Activated CD4-positive, alpha-beta T cell treated with anti-CD3 and anti-CD28 coated beads, Interleukin-2, amount 10 ng/mL, durations not matched to agents 7 days and 5 days (primary cell): Measurements from ENCODE around the gene VSIR. TPM values are rescaled to one million over a fixed set of nuclear protein-coding genes. Genes with fewer than 3 reads are reported as not detected.

ENCODE experiments used
- CTCF ChIA-PET: fragments of 350-600 bp; sonication (Branson Sonifier 250); formaldehyde crosslinking; loops from one replicate; lab custom pipeline; 2021; ENCODE audit warnings: antibody characterized with exemption; lab: Charles Lee
- POLR2A ChIA-PET: fragments of 350-600 bp; sonication (Branson Sonifier 250); formaldehyde crosslinking; loops from one replicate; lab custom pipeline; 2021; ENCODE audit warnings: antibody characterized with exemption; lab: Charles Lee
- DNase-seq: peaks from one replicate; pipeline ENCODE4 v3.0.0-alpha.2; 2020
- H3K27ac Mint-ChIP-seq: one replicate; pipeline ENCODE4 v1.8.0; 2021; ENCODE audit warnings: mild to moderate bottlenecking, moderate library complexity, mixed read lengths
- H3K27me3 Mint-ChIP-seq: one replicate; pipeline ENCODE4 v1.8.0; 2021; ENCODE audit warnings: mixed read lengths
- H3K36me3 Mint-ChIP-seq: one replicate; pipeline ENCODE4 v1.8.0; 2021; ENCODE audit warnings: low read depth, mixed read lengths
- H3K4me1 Mint-ChIP-seq: one replicate; pipeline ENCODE4 v1.8.0; 2021; ENCODE audit warnings: mixed read lengths
- H3K4me3 Mint-ChIP-seq: one replicate; pipeline ENCODE4 v1.8.0; 2021; ENCODE audit warnings: mild to moderate bottlenecking, moderate library complexity, mixed read lengths
- H3K9me3 Mint-ChIP-seq: one replicate; pipeline ENCODE4 v1.8.0; 2021; ENCODE audit warnings: mixed read lengths
- total RNA-seq, 2 experiments: library from RNA; stranded (reverse); gene quantifications; one replicate each; pipeline ENCODE4 v1.2.3, GENCODE V29; 2021

VSIR gene
- total RNA-seq, 2 experiments from 2014 or later, result 120 to 148 TPM

- Mint-ChIP-seq H3K9me3 (no peaks in the 10 kb centered on the region), H3K4me3 (no peak overlapping the region), H3K27me3 (no peaks in the 10 kb centered on the region), H3K36me3 (no peaks in the 10 kb centered on the region), H3K4me1 (peaks cover 48% of the 10 kb centered on the region), H3K27ac (peak overlapping the region; percentile 50)
- DNase-seq, result no peak
- ChIA-PET CTCF (interaction anchor here (1.1 to 7.0 kb wide), 6 partner anchors 8 to 57 kb away, joined by 3 to 40 read pairs (median 16); partner anchors contain the start of gene VSIR), POLR2A (no interaction called here)
Observed at GRCh38 chr10:71716426-71716825, 56.9 kb downstream of the VSIR start.

GRCh38 chr10:71715860-71716259 is 57.5 kb downstream of the VSIR start:
- no peaks in the 10 kb centered on the region for H3K27me3 Mint-ChIP-seq

GRCh38 chr10:71715026-71715425 is 58.3 kb downstream of the VSIR start:
- peaks cover 49% of the 10 kb centered on the region for H3K4me1 Mint-ChIP-seq
- DNase-seq, result no peak
- ChIA-PET CTCF (interaction anchor here (0.7 to 7.0 kb wide), 5 partner anchors 9 to 378 kb away, joined by 3 to 40 read pairs (median 4); no protein-coding TSS in a partner anchor), POLR2A (no interaction called here)
- no peak overlapping the region for H3K4me3 Mint-ChIP-seq
- no peaks in the 10 kb centered on the region for H3K36me3 Mint-ChIP-seq
- no peaks in the 10 kb centered on the region for H3K27me3 Mint-ChIP-seq
- H3K27ac Mint-ChIP-seq, result peak overlapping the region; percentile 79
- no peaks in the 10 kb centered on the region for H3K9me3 Mint-ChIP-seq

More at GRCh38 chr10:71715860-71716259, 57.5 kb downstream of the VSIR start:
- Mint-ChIP-seq H3K9me3 (no peaks in the 10 kb centered on the region), H3K4me1 (peaks cover 49% of the 10 kb centered on the region), H3K27ac (peak overlapping the region; percentile 79), H3K4me3 (no peak overlapping the region), H3K36me3 (no peaks in the 10 kb centered on the region)
- CTCF ChIA-PET, result interaction anchor here (1.1 to 7.0 kb wide), 5 partner anchors 8 to 18 kb away, joined by 4 to 40 read pairs (median 25); no protein-coding TSS in a partner anchor
- DNase-seq, result no peak
- POLR2A ChIA-PET, result no interaction called here

GRCh38 chr10:71714592-71714991 is 58.7 kb downstream of the VSIR start:
- POLR2A ChIA-PET, result no interaction called here
- peak overlapping the region; percentile 55 for H3K4me3 Mint-ChIP-seq
- H3K27me3 Mint-ChIP-seq, result no peaks in the 10 kb centered on the region
- H3K36me3 Mint-ChIP-seq, result no peaks in the 10 kb centered on the region
- no peak for DNase-seq
- H3K9me3 Mint-ChIP-seq, result no peaks in the 10 kb centered on the region
- H3K27ac Mint-ChIP-seq, result peak overlapping the region; percentile 97
- peaks cover 53% of the 10 kb centered on the region for H3K4me1 Mint-ChIP-seq
- CTCF ChIA-PET, result interaction anchor here (0.7 to 7.0 kb wide), 5 partner anchors 8 to 377 kb away, joined by 3 to 40 read pairs (median 4); no protein-coding TSS in a partner anchor

GRCh38 chr10:71714031-71714410 is 59.3 kb downstream of the VSIR start:
- H3K36me3 Mint-ChIP-seq, result no peaks in the 10 kb centered on the region
- peak overlapping the region; percentile 97 for H3K27ac Mint-ChIP-seq
- no peaks in the 10 kb centered on the region for H3K27me3 Mint-ChIP-seq
- H3K4me1 Mint-ChIP-seq, result peaks cover 56% of the 10 kb centered on the region
- CTCF ChIA-PET, result interaction anchor here (0.9 to 7.0 kb wide), 6 partner anchors 8 to 377 kb away, joined by 3 to 40 read pairs (median 14); partner anchors contain the start of gene VSIR
- H3K9me3 Mint-ChIP-seq, result no peaks in the 10 kb centered on the region
- DNase-seq, result no peak
- peak overlapping the region; percentile 55 for H3K4me3 Mint-ChIP-seq
- POLR2A ChIA-PET, result no interaction called here

- CTCF ChIA-PET, result interaction anchor here (0.8 to 7.0 kb wide), 5 partner anchors 12 to 98 kb away, joined by 3 to 40 read pairs (median 13); partner anchors contain the start of gene VSIR
- no peak for DNase-seq
- POLR2A ChIA-PET, result no interaction called here
Observed at GRCh38 chr10:71713135-71714030, 59.9 kb downstream of the VSIR start.

GRCh38 chr10:71712572-71713134 is 60.7 kb downstream of the VSIR start:
- Mint-ChIP-seq H3K27ac (peak overlapping the region; percentile 97), H3K4me3 (peak overlapping the region; percentile 55), H3K36me3 (no peaks in the 10 kb centered on the region), H3K27me3 (no peaks in the 10 kb centered on the region), H3K4me1 (peaks cover 64% of the 10 kb centered on the region), H3K9me3 (no peaks in the 10 kb centered on the region)
- DNase-seq, result no peak
- CTCF ChIA-PET, result interaction anchor here (0.8 to 7.0 kb wide), 6 partner anchors 13 to 143 kb away, joined by 3 to 40 read pairs (median 8); partner anchors contain the start of gene VSIR
- POLR2A ChIA-PET, result no interaction called here

More at GRCh38 chr10:71713135-71714030, 59.9 kb downstream of the VSIR start:
- H3K27ac Mint-ChIP-seq, result peak overlapping the region; percentile 97
- H3K9me3 Mint-ChIP-seq, result no peaks in the 10 kb centered on the region
- H3K36me3 Mint-ChIP-seq, result no peaks in the 10 kb centered on the region
- no peaks in the 10 kb centered on the region for H3K27me3 Mint-ChIP-seq
- H3K4me1 Mint-ChIP-seq, result peaks cover 58% of the 10 kb centered on the region
- H3K4me3 Mint-ChIP-seq, result peak overlapping the region; percentile 55

GRCh38 chr10:71712170-71712569 is 61.1 kb downstream of the VSIR start:
- no peaks in the 10 kb centered on the region for H3K36me3 Mint-ChIP-seq
- H3K4me3 Mint-ChIP-seq, result no peak overlapping the region
- DNase-seq, result no peak
- no peaks in the 10 kb centered on the region for H3K9me3 Mint-ChIP-seq
- H3K27me3 Mint-ChIP-seq, result no peaks in the 10 kb centered on the region
- CTCF ChIA-PET, result interaction anchor here (0.9 to 7.0 kb wide), 7 partner anchors 13 to 143 kb away, joined by 3 to 40 read pairs (median 5); partner anchors contain the start of gene VSIR
- POLR2A ChIA-PET, result no interaction called here
- H3K4me1 Mint-ChIP-seq, result peaks cover 66% of the 10 kb centered on the region
- peak overlapping the region; percentile 97 for H3K27ac Mint-ChIP-seq

GRCh38 chr10:71711052-71711623 is 62.2 kb downstream of the VSIR start:
- DNase-seq, result no peak
- POLR2A ChIA-PET, result no interaction called here
- H3K9me3 Mint-ChIP-seq, result no peaks in the 10 kb centered on the region
- H3K27me3 Mint-ChIP-seq, result no peaks in the 10 kb centered on the region
- CTCF ChIA-PET, result interaction anchor here (0.9 to 7.0 kb wide), 9 partner anchors 9 to 67 kb away, joined by 3 to 40 read pairs (median 4); partner anchors contain the start of genes C10orf105 and VSIR
- no peak overlapping the region for H3K4me3 Mint-ChIP-seq
- peak overlapping the region; percentile 60 for H3K27ac Mint-ChIP-seq
- peaks cover 62% of the 10 kb centered on the region for H3K4me1 Mint-ChIP-seq
- no peaks in the 10 kb centered on the region for H3K36me3 Mint-ChIP-seq

GRCh38 chr10:71710519-71710918 is 62.8 kb downstream of the VSIR start:
- ChIA-PET POLR2A (no interaction called here), CTCF (interaction anchor here (0.9 to 3.6 kb wide), 4 partner anchors 11 to 52 kb away, joined by 3 to 13 read pairs (median 4); no protein-coding TSS in a partner anchor)
- peaks cover 58% of the 10 kb centered on the region for H3K4me1 Mint-ChIP-seq
- no peaks in the 10 kb centered on the region for H3K36me3 Mint-ChIP-seq
- no peaks in the 10 kb centered on the region for H3K27me3 Mint-ChIP-seq
- DNase-seq, result no peak
- no peak overlapping the region for H3K4me3 Mint-ChIP-seq
- H3K27ac Mint-ChIP-seq, result peak overlapping the region; percentile 51
- no peaks in the 10 kb centered on the region for H3K9me3 Mint-ChIP-seq

- Mint-ChIP-seq H3K27me3 (no peaks in the 10 kb centered on the region), H3K36me3 (no peaks in the 10 kb centered on the region), H3K27ac (peak overlapping the region; percentile 76), H3K9me3 (no peaks in the 10 kb centered on the region), H3K4me1 (peaks cover 48% of the 10 kb centered on the region), H3K4me3 (no peak overlapping the region)
- ChIA-PET POLR2A (no interaction called here), CTCF (interaction anchor here (0.8 to 5.5 kb wide), 20 partner anchors 9 to 395 kb away, joined by 3 to 42 read pairs (median 7); partner anchors contain the start of genes C10orf105 and VSIR)
- no peak for DNase-seq
Observed at GRCh38 chr10:71708897-71709882, 64.1 kb downstream of the VSIR start.
